ENCODE measurements around the gene CDC42EP5. TPM values are rescaled to one million over a fixed set of nuclear protein-coding genes. Genes with fewer than 3 reads are reported as not detected.

The CDC42EP5 gene
- total RNA-seq, 1 donor from 2014 or later: 21.4 TPM

DNA sequence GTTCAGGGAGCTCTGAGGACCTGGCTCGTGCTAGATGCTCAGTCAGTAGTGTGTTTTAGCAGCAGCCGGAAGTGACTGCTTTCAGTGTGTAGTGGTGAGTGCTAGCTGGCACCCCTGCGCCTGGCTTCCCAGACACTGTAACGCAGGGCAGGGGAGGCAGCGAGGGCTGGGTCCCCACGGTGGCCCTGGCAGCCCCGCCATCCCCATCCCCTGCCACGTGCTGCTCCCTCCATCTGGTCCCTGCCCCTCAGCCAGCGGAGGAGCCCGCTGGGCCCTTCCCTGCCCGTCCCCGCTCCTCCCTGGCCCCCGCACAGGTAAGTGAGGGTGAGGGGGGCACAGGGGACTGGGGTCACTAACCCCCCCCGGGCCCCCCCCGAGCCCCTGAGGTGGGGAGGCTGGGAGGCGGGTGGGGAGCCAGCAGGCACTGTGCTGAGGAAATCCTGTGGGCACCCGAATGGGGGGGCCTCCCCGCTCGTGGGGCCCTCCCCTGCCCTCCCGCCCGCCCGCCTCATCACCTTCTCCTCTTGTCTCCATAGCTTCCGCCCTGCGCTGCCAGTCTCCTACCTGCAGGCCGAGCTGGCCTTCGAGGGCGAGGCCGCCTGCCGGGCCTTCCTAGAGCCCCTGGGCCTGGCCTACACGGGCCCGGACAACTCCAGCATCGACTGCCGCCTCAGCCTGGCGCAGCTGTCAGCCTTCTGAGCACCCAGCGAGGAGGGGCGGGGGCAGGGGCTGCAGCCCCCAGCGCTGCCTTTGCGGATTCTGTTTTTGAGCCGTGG, 12.7 kb downstream of the CDC42EP5 start:
- peaks cover 29% of the 10 kb centered on the region for H3K4me1 Mint-ChIP-seq (ENCODE audit: unreplicated experiment)
- no peak overlapping the region for H3K4me3 Mint-ChIP-seq (ENCODE audit: unreplicated experiment)
- H3K9me3 Mint-ChIP-seq (ENCODE audit: unreplicated experiment): no peaks in the 10 kb centered on the region
- peaks cover 27% of the 10 kb centered on the region for H3K27me3 Mint-ChIP-seq (ENCODE audit: unreplicated experiment)
- DNase-seq (ENCODE audit: low spot score): no peak
- H3K27ac Mint-ChIP-seq (ENCODE audit: unreplicated experiment): no peak overlapping the region
- H3K36me3 Mint-ChIP-seq (ENCODE audit: low read depth, unreplicated experiment): peaks cover 31% of the 10 kb centered on the region
- TF ChIP-seq, protein P1, sequence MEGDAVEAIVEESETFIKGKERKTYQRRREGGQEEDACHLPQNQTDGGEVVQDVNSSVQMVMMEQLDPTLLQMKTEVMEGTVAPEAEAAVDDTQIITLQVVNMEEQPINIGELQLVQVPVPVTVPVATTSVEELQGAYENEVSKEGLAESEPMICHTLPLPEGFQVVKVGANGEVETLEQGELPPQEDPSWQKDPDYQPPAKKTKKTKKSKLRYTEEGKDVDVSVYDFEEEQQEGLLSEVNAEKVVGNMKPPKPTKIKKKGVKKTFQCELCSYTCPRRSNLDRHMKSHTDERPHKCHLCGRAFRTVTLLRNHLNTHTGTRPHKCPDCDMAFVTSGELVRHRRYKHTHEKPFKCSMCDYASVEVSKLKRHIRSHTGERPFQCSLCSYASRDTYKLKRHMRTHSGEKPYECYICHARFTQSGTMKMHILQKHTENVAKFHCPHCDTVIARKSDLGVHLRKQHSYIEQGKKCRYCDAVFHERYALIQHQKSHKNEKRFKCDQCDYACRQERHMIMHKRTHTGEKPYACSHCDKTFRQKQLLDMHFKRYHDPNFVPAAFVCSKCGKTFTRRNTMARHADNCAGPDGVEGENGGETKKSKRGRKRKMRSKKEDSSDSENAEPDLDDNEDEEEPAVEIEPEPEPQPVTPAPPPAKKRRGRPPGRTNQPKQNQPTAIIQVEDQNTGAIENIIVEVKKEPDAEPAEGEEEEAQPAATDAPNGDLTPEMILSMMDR (IDR thresholded peaks at IDR 0.05; ENCODE audit: unreplicated experiment): no peak

DNA sequence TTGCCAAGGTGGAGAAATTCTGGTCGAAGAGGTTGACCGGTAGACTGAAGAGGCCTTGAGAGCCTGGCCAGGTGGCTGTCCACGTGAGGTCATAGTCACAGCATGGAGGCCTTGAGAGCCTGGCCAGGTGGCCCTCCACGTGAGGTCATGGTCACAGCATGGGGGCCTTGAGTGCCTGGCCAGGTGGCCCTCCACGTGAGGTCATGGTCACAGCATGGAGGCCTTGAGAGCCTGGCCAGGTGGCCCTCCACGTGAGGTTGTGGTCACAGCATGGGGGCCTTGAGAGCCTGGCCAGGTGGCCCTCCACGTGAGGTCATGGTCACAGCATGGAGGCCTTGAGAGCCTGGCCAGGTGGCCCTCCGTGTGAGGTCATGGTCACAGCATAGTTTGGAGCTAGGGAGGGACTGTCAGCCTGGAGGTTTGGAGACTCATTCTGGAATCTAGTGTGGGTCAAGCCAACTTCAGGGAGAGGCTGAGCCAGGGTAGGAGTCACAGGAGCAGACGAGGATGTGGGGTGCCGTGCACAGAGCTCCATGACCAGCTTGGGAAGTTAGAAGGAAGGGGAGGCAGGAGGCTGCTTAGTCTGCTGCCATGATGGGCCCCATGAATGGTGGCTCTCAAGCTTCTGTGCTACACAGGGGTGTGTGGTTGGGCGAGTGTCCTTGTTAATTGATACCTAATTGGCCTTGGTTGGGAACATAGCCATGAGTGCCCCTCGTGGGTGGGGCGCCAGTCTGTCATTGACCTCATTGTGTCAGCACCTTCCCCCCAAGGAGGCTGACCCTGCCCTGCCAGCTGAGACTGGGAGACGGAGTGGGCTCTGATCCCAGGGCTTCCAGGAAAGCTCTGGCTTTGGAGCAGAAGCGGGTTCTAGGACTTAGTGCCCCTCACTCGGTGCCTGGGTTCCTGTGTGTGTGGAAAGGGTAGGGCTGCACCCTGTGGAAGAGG, 13.5 kb downstream of the CDC42EP5 start:
- Mint-ChIP-seq H3K27me3 (ENCODE audit: unreplicated experiment) (peaks cover 27% of the 10 kb centered on the region), H3K36me3 (ENCODE audit: low read depth, unreplicated experiment) (peaks cover 38% of the 10 kb centered on the region)

DNA sequence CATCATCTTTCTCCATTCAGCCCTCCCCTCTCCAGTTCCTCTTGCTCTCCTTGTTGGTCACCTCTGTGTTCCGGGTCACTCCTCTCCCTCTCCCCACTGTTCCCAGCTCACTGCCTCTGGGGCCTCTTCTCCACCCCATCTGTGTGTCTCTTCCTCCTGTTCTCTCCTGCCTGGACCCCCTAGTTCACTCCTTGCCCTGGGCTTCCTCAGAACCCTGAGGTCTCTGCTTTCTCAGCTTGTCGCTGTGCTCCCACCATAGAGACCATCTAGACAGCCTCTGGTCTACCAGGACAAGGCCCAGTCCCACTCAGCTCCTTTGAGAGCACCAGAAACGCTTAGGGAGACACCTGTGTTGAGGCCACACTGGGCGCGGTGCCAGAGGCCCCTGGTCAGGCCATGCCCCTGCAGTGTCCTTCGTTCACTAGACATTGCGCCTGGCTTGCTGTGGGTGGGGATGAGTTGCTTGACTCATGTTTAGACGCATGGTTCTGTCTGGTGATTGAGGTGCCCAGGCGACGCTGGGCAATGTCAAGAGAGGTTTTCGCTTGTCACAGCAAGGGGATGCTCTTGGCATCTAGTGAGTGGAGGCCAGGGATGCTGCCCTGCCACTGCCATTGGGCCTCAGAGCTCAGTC, 14.3 kb downstream of the CDC42EP5 start:
- peak overlapping the region; percentile 28 for H3K27ac Mint-ChIP-seq (ENCODE audit: unreplicated experiment)
- H3K4me1 Mint-ChIP-seq (ENCODE audit: unreplicated experiment): peaks cover 23% of the 10 kb centered on the region
- peak overlapping the region; percentile 82 for H3K4me3 Mint-ChIP-seq (ENCODE audit: unreplicated experiment)
- H3K36me3 Mint-ChIP-seq (ENCODE audit: low read depth, unreplicated experiment): peaks cover 38% of the 10 kb centered on the region
- DNase-seq (ENCODE audit: low spot score): no peak
- peaks cover 25% of the 10 kb centered on the region for H3K27me3 Mint-ChIP-seq (ENCODE audit: unreplicated experiment)
- TF ChIP-seq, protein P1 (IDR thresholded peaks at IDR 0.05; ENCODE audit: unreplicated experiment): no peak
- no peaks in the 10 kb centered on the region for H3K9me3 Mint-ChIP-seq (ENCODE audit: unreplicated experiment)

More for the DNA sequence above, 13.5 kb downstream of the CDC42EP5 start:
- DNase-seq (ENCODE audit: low spot score): no peak
- H3K4me1 Mint-ChIP-seq (ENCODE audit: unreplicated experiment): peaks cover 29% of the 10 kb centered on the region
- H3K4me3 Mint-ChIP-seq (ENCODE audit: unreplicated experiment): peak overlapping the region; percentile 82
- H3K9me3 Mint-ChIP-seq (ENCODE audit: unreplicated experiment): no peaks in the 10 kb centered on the region
- TF ChIP-seq, protein P1 (IDR thresholded peaks at IDR 0.05; ENCODE audit: unreplicated experiment): no peak
- H3K27ac Mint-ChIP-seq (ENCODE audit: unreplicated experiment): no peak overlapping the region

DNA sequence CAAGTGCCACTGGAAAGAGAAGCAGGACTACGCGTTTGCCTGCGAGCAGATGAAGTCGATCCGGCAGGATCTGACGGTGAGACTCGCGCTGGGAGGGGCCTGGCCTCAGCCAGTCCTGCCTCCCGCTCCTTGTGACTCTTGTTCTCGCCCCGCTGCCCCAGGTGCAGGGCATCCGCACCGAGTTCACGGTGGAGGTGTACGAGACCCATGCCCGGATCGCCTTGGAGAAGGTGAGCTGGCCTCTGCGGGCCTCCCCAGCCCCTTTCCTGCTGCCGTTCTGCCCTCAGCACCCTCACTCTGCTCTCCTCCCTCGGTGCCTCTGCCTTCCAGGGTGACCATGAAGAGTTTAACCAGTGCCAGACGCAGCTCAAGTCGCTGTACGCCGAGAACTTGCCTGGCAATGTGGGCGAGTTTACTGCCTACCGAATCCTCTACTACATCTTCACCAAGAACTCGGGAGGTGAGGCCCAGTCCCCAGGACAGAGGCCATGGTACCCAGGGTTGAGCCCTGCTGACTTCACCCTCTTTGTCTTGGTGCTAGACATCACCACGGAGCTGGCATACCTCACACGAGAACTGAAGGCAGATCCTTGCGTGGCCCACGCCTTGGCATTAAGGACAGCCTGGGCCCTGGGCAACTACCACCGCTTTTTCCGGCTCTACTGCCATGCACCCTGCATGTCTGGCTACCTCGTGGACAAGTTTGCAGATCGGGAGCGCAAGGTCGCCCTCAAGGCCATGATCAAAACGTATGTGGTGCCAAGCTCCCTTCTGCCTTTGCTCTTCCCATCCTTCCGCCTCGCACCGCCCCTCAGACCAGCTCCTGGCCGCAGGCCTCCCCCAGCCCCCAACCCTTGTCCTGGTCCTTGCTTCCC, 15.1 kb downstream of the CDC42EP5 start:
- Mint-ChIP-seq H3K36me3 (ENCODE audit: low read depth, unreplicated experiment) (peaks cover 44% of the 10 kb centered on the region), H3K27me3 (ENCODE audit: unreplicated experiment) (peaks cover 28% of the 10 kb centered on the region), H3K27ac (ENCODE audit: unreplicated experiment) (no peak overlapping the region), H3K4me1 (ENCODE audit: unreplicated experiment) (peaks cover 21% of the 10 kb centered on the region), H3K9me3 (ENCODE audit: unreplicated experiment) (no peaks in the 10 kb centered on the region), H3K4me3 (ENCODE audit: unreplicated experiment) (peak overlapping the region; percentile 68)
- DNase-seq (ENCODE audit: low spot score): no peak
- TF ChIP-seq, protein P1 (IDR thresholded peaks at IDR 0.05; ENCODE audit: unreplicated experiment): no peak
